B cell (primary cell): Measurements from ENCODE around the gene IGFL2. TPM values are rescaled to one million over a fixed set of nuclear protein-coding genes. Genes with fewer than 3 reads are reported as not detected.
"Not testable (repeated sequence)": the region's sequence is repeated elsewhere in the genome, so short reads cannot be mapped to it uniquely, and the experiment has no call there.

ENCODE experiments used
- ATAC-seq: fragments of 200-7000 bp; cut with Tn5 transposase; one replicate; pipeline ENCODE4 v1.10.0; 2021; ENCODE audit warnings: low read depth, mild to moderate bottlenecking, moderate number of reproducible peaks, moderate library complexity
- CTCF ChIA-PET: fragments of 350-600 bp; sonication (Branson Sonifier 250); formaldehyde crosslinking; loops from one replicate; lab custom pipeline; 2021; ENCODE audit warnings: antibody characterized with exemption, inconsistent platforms; lab: Charles Lee
- POLR2A ChIA-PET: fragments of 350-600 bp; sonication (Branson Sonifier 250); formaldehyde crosslinking; loops from one replicate; lab custom pipeline; 2021; ENCODE audit warnings: antibody characterized with exemption; lab: Charles Lee
- DNase-seq: peaks from one replicate; pipeline ENCODE4 v3.0.0; 2013
- H2AFZ ChIP-seq: 2 replicates; pipeline ENCODE4 v1.6.1; 2012; ENCODE audit warnings: mild to moderate bottlenecking, low read depth, low read length; ENCODE audit not compliant: insufficient read depth, poor library complexity, severe bottlenecking
- H3K27ac ChIP-seq, 2 donors: 1 replicate in 1 of 2; 2 replicates in 1 of 2; pipeline ENCODE4 v1.5.1; 2012 to 2013; ENCODE audit warnings: low read length in 2 of 2, mild to moderate bottlenecking in 2 of 2, moderate library complexity in 1 of 2
- H3K27me3 ChIP-seq, 4 experiments: fragments of 200-600 bp in 1 of 4; sonication (generic) in 1 of 4; replicated peaks in 1 of 4; 1 replicate in 2 of 4; 2 replicates in 2 of 4; pipeline versions ENCODE4 v1.6.1 to v1.7.0; 2013 to 2016; ENCODE audit warnings: low read length in 3 of 4, mild to moderate bottlenecking in 2 of 4, mixed read lengths in 1 of 4, moderate library complexity in 1 of 4; ENCODE audit not compliant: insufficient read depth in 4 of 4, control insufficient read depth in 3 of 4; ENCODE audit errors: control extremely low read depth in 1 of 4
- H3K36me3 ChIP-seq, 2 experiments: replicated peaks in 1 of 2; 1 replicate in 1 of 2; 2 replicates in 1 of 2; pipeline versions ENCODE4 v1.6.1 to v1.7.1; 2013; ENCODE audit warnings: low read length in 1 of 2; ENCODE audit not compliant: insufficient read depth in 2 of 2, control insufficient read depth in 1 of 2; ENCODE audit errors: control extremely low read depth in 1 of 2, extremely low read depth in 1 of 2
- H3K4me1 ChIP-seq, 2 donors: fragments of 200-600 bp in 1 of 2; sonication (generic) in 1 of 2; 1 replicate in 1 of 2; 2 replicates in 1 of 2; pipeline versions ENCODE4 v1.5.1 to v1.6.1; 2013 to 2017; ENCODE audit warnings: low read length in 2 of 2; ENCODE audit not compliant: control insufficient read depth in 2 of 2, insufficient read depth in 2 of 2
- H3K4me2 ChIP-seq: replicated peaks from 2 replicates; pipeline ENCODE3; 2012; ENCODE audit warnings: mild to moderate bottlenecking, low read depth, low read length; ENCODE audit not compliant: poor library complexity, severe bottlenecking
- H3K4me3 ChIP-seq, 5 experiments: fragments of 200-600 bp in 1 of 5; sonication (generic) in 1 of 5; 1 replicate in 3 of 5; 2 replicates in 2 of 5; pipeline versions ENCODE4 v1.5.1 to v1.7.0; 2011 to 2016; ENCODE audit warnings: low read length in 4 of 5, mild to moderate bottlenecking in 4 of 5, low read depth in 2 of 5, control low read depth in 1 of 5, moderate library complexity in 1 of 5; ENCODE audit not compliant: insufficient read depth in 1 of 5; ENCODE audit errors: control extremely low read depth in 1 of 5, extremely low read depth in 1 of 5
- H3K79me2 ChIP-seq: fragments of 200-600 bp; sonication (generic); one replicate; pipeline ENCODE4 v1.6.0; 2016; ENCODE audit warnings: low read length; ENCODE audit not compliant: control insufficient read depth, insufficient read depth
- H3K9ac ChIP-seq: fragments of 200-600 bp; sonication (generic); 2 replicates; pipeline ENCODE4 v1.6.1; 2017; ENCODE audit warnings: mild to moderate bottlenecking, low read length, moderate library complexity
- H3K9me3 ChIP-seq, 3 donors: one replicate each; pipeline versions ENCODE4 v1.6.1 to v1.7.1; 2013; ENCODE audit warnings: low read length in 2 of 3; ENCODE audit not compliant: control insufficient read depth in 2 of 3, insufficient read depth in 1 of 3; ENCODE audit errors: control extremely low read depth in 1 of 3
- H4K20me1 ChIP-seq: 2 replicates; pipeline ENCODE4 v1.6.0; 2012; ENCODE audit warnings: mild to moderate bottlenecking, low read length; ENCODE audit not compliant: insufficient read depth, control insufficient read depth, poor library complexity, severe bottlenecking
- H3K27ac Mint-ChIP-seq: one replicate; pipeline ENCODE4 v1.8.0; 2021; ENCODE audit warnings: mixed read lengths
- H3K27me3 Mint-ChIP-seq: one replicate; pipeline ENCODE4 v1.8.0; 2021; ENCODE audit warnings: mixed read lengths
- H3K4me1 Mint-ChIP-seq: one replicate; pipeline ENCODE4 v1.8.0; 2021; ENCODE audit warnings: mixed read lengths
- H3K4me3 Mint-ChIP-seq: one replicate; pipeline ENCODE4 v1.8.0; 2021; ENCODE audit warnings: mixed read lengths
- H3K9me3 Mint-ChIP-seq: one replicate; pipeline ENCODE4 v1.8.0; 2022; ENCODE audit warnings: mixed read lengths; ENCODE audit not compliant: insufficient read depth
- EZH2 ChIP-seq: IDR thresholded peaks from 2 replicates; pipeline ENCODE4 v1.6.1; 2012; ENCODE audit warnings: borderline replicate concordance, low read depth, mild to moderate bottlenecking, moderate library complexity, low read length; ENCODE audit not compliant: insufficient read depth, poor library complexity, severe bottlenecking
- WGBS: methylation state at CpG from one replicate; pipeline ENCODE4 v1.1.5; 2013; ENCODE audit warnings: missing lambda C conversion rate; ENCODE audit not compliant: insufficient coverage; 5-methylcytosine and 5-hydroxymethylcytosine counted together
- intact Hi-C: fragments of 100-400 bp; cut with micrococcal nuclease; formaldehyde crosslinking; loops from one replicate; pipeline ENCODE4 v1.10.0; 2022
- polyA plus RNA-seq: library from polyadenylated mRNA; depleted of rRNA; stranded (reverse); fragments of >200 nt; gene quantifications from 2 replicates; pipeline ENCODE4 v1.2.3, GENCODE V29; 2012
- total RNA-seq, 2 donors: library from RNA; stranded (reverse); fragments of 120-200 nt in 1 of 2; gene quantifications; 1 replicate in 1 of 2; 2 replicates in 1 of 2; pipeline versions ENCODE4 v1.2.3 to v1.2.4, GENCODE V29; 2013 to 2022
- TF ChIP-seq, protein P1 (sequence below): fragments of 200-600 bp; IDR thresholded peaks from one replicate; pipeline ENCODE4 v1.8.0; 2022; ENCODE audit warnings: antibody characterized with exemption, mild to moderate bottlenecking

The IGFL2 gene
- total and polyA plus RNA-seq, 2 donors (not counting 1 experiment from before 2014, with no cell fraction given), result not detected

DNA sequence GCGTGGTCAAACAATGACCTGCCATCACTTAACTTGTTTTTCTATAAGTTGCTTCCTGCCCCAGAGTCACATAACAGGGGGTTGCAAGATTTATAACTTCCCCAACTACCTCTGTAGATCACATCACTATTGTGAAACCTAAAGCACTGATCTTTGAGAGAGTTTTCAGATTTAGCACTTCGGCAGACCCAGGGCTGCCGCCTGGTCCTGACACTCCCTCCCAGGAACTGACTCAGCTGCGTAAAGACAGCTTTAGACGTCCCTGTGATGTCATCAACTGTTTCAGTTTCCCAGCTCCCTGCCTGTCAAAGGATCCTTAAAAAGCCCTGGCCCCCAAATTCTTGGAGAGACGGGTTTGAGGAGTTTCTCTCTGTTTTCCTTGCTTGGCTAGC is 33.3 kb downstream of the IGFL2 start:
- intact Hi-C loops, result no loop called here
- no peak overlapping the region for H3K27ac Mint-ChIP-seq
- CTCF ChIA-PET, result no interaction called here

DNA sequence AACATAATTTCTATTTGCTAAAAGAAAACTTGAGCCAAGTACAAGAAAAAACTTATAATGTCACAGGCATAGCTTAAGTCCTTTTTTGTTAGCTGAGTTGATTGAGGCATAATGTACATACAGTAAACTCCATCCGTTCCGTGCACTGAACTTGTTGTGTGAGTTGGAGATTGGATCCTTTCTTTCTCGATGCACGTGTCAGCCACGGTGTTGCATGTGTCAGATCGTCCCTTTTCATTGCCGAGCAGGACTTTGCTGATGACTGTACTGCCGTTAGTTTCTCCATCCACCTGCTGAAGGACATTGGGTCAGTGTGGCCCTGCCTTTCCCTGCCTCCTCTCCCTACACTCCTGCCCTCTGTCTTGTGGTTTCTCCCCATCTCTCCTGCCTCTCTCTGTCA is 34.4 kb downstream of the IGFL2 start:
- CTCF ChIA-PET, result interaction anchor here (0.7 kb wide), 1 partner anchor 9 kb away, joined by 6 read pairs; no protein-coding TSS in a partner anchor

More for the DNA sequence above, 33.3 kb downstream of the IGFL2 start:
- H3K27ac ChIP-seq, result no peak overlapping the region
- no peak overlapping the region for H3K4me3 ChIP-seq
- H3K9me3 Mint-ChIP-seq, result no peaks in the 10 kb centered on the region
- peaks cover 6 to 8% of the 10 kb centered on the region in 2 donors for H3K4me1 ChIP-seq
- H3K36me3 ChIP-seq, result no peaks in the 10 kb centered on the region
- H3K4me3 Mint-ChIP-seq, result no peak overlapping the region
- H2AFZ ChIP-seq, result peak overlapping the region; percentile 54
- POLR2A ChIA-PET, result no interaction called here
- H4K20me1 ChIP-seq, result no peaks in the 10 kb centered on the region
- no peak overlapping the region for H3K4me2 ChIP-seq
- no peaks in the 10 kb centered on the region for H3K9me3 ChIP-seq
- no peak for TF ChIP-seq EZH2
- DNase-seq (no peak), ATAC-seq (no peak)
- peaks cover 0 to 7% (median 2%) of the 10 kb centered on the region in 4 experiments for H3K27me3 ChIP-seq
- no peak overlapping the region for H3K9ac ChIP-seq
- peaks cover 23% of the 10 kb centered on the region for H3K4me1 Mint-ChIP-seq
- 2% methylated on average over 6 of the region's 6 CpGs for WGBS
- peaks cover 13% of the 10 kb centered on the region for H3K27me3 Mint-ChIP-seq
- H3K79me2 ChIP-seq, result no peaks in the 10 kb centered on the region

DNA sequence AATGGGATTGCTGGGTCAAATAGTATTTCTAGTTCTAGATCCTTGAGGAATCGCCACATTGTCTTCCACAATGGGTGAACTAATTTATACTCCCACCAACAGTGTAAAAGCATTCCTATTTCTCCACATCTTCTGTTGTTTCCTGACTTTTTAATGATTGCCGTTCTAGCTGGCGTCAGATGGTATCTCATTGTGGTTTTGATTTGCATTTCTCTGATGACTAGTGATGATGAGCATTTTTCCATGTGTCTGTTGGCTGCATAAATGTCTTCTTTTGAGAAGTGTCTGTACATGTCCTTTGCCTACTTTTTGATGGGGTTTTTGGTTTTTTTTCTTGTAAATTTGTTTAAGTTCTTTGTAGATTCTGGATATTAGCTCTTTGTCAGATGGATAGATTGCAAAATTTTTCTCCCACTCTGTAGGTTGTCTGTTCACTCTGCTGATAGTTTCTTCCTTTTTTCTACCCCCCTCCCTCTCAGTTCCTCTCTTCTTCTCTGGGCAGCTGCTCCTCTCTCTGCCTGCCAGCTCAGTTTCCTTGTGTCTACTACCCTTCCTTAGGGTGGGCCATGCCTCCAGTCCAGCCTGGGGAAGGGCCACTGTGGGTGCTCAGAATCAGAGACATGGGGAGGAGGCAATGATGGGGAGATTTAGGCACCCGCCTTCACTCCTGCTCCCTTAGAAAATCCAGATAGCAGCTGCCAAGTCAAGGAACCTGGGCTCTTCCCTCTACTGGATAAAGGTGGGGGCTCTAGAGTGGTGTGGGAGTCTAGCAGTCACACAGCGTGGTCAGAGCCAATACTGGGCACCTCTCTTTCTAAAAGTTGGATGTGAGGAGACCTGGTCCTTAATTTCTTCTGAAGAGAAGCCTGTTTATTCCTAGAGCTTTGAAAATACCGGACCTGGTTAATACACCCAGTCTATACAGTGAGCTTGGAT is 37.0 kb downstream of the IGFL2 start:
- H4K20me1 ChIP-seq, POLR2A ChIA-PET, intact Hi-C loops, H2AFZ ChIP-seq, H3K9me3 Mint-ChIP-seq, H3K4me3 ChIP-seq, H3K27ac ChIP-seq, H3K4me1 ChIP-seq, H3K9ac ChIP-seq, H3K79me2 ChIP-seq, H3K36me3 ChIP-seq, H3K9me3 ChIP-seq: not testable (repeated sequence)
- Mint-ChIP-seq H3K27ac (peak overlapping the region; percentile 53), H3K4me3 (peak overlapping the region; percentile 66), H3K27me3 (peaks cover 20% of the 10 kb centered on the region), H3K4me1 (peaks cover 25% of the 10 kb centered on the region)
- Histone ChIP-seq H3K27me3 (peaks cover 0 to 16% (median 5%) of the 10 kb centered on the region in 4 experiments), H3K4me2 (peak overlapping the region; percentile 49)
- WGBS, result 0% methylated on average over 1 of the region's 6 CpGs
- peak; percentile 79 for ATAC-seq
- peak; percentile 32 for DNase-seq
- CTCF ChIA-PET, result interaction anchor here (2.5 kb wide), 1 partner anchor 156 kb away, joined by 11 read pairs; no protein-coding TSS in a partner anchor

More for the DNA sequence above, 34.4 kb downstream of the IGFL2 start:
- Histone ChIP-seq H3K9me3 (no peaks in the 10 kb centered on the region), H3K4me3 (no peak overlapping the region), H3K9ac (no peak overlapping the region), H3K27ac (no peak overlapping the region), H2AFZ (no peak overlapping the region), H3K4me2 (no peak overlapping the region), H3K79me2 (no peaks in the 10 kb centered on the region), H3K36me3 (no peaks in the 10 kb centered on the region), H4K20me1 (no peaks in the 10 kb centered on the region), H3K4me1 (peaks cover 6 to 8% of the 10 kb centered on the region in 2 donors), H3K27me3 (peaks cover 0 to 6% (median 2%) of the 10 kb centered on the region in 4 experiments)
- H3K4me3 Mint-ChIP-seq, result no peak overlapping the region
- H3K9me3 Mint-ChIP-seq, result no peaks in the 10 kb centered on the region
- peaks cover 26% of the 10 kb centered on the region for H3K4me1 Mint-ChIP-seq
- peaks cover 11% of the 10 kb centered on the region for H3K27me3 Mint-ChIP-seq
- WGBS, result 98% methylated on average over 8 of the region's 8 CpGs
- DNase-seq (no peak), ATAC-seq (no peak)
- POLR2A ChIA-PET, result no interaction called here
- H3K27ac Mint-ChIP-seq, result no peak overlapping the region
- TF ChIP-seq, protein P1, sequence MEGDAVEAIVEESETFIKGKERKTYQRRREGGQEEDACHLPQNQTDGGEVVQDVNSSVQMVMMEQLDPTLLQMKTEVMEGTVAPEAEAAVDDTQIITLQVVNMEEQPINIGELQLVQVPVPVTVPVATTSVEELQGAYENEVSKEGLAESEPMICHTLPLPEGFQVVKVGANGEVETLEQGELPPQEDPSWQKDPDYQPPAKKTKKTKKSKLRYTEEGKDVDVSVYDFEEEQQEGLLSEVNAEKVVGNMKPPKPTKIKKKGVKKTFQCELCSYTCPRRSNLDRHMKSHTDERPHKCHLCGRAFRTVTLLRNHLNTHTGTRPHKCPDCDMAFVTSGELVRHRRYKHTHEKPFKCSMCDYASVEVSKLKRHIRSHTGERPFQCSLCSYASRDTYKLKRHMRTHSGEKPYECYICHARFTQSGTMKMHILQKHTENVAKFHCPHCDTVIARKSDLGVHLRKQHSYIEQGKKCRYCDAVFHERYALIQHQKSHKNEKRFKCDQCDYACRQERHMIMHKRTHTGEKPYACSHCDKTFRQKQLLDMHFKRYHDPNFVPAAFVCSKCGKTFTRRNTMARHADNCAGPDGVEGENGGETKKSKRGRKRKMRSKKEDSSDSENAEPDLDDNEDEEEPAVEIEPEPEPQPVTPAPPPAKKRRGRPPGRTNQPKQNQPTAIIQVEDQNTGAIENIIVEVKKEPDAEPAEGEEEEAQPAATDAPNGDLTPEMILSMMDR, result no peak
- no peak for TF ChIP-seq EZH2
- intact Hi-C loops, result no loop called here
